Measurements from ENCODE around the gene LRRC36.

Gene LRRC36, protein sequence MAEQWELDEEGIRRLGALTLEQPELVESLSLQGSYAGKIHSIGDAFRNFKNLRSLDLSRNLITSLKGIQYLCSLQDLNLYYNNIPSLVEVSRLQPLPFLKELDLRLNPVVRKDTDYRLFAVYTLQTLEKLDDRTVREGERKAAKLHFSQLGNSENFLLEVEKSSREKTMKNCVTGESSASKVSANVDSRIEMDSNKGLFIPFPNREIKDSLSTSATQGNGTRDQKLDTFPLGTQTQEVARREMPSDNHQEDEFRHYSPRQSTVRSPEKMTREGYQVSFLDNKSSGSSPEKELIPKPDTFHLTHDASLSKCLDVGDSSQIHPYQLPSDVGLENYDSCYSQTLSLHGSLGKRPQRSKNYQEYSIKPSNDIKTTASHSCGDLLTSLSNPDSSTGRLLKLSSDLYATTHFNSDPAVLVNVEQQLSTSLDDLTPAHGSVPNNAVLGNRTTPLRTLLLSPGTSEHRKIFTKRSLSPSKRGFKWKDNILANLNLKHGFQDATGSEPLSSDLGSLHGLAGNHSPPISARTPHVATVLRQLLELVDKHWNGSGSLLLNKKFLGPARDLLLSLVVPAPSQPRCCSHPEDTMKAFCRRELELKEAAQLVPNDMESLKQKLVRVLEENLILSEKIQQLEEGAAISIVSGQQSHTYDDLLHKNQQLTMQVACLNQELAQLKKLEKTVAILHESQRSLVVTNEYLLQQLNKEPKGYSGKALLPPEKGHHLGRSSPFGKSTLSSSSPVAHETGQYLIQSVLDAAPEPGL

DNA sequence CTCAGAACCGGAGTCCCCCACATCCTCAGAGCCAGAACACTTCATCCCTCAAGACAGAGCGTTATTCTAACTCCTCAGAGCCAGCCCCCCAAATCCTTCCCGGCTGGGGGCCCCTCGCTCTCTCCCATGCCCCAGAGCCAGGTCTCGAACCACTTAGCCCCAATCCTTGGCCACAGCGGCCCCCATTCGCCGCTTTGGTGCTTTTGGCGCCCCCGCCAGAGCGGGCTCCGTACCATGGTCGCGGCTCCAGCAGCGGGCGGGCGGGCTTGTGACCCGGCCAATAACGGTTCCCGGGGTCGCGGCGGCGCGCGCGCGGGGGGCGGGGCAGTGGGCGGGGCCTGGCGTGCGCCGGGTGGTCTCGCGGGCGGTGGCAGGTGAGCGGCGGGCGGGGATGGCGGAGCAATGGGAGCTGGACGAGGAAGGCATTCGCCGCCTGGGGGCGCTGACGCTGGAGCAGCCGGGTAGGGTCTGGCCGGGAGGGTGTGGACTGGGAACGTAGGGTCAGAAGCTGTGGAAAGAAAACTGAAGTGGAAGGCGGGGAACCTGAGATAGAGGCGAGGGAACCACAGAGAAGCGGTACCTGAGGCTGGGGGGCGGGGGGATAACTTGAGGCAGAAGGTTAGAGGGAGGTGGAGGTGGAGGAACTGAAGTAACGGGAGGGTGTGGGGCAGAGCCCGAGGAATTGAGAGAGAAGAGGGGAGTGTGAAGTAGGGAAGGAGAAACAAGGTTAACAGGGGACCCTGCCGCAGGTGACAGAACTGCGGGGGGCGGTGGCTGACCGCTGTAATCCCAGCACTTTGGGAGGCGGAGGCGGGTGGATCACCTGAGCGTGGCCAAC, at the start of gene LRRC36, which contains the start of gene KCTD19:
Gene LRRC36 (plus strand): TSS at position 344 of the 838 bp plus-strand sequence. CDS start 48 bp downstream, at position 392.
Gene KCTD19 (minus strand): TSS at position 270 of the 838 bp plus-strand sequence. CDS start 34 bp downstream, at position 236.
- peak within 1 kb of the TSS; percentile 82 for H3K9ac ChIP-seq (ENCODE audit: low read depth, low read length)
- no peaks in the 10 kb centered on the region for H3K9me3 ChIP-seq (ENCODE audit: control insufficient read depth, insufficient read depth, low read length)
- H3K36me3 ChIP-seq (ENCODE audit: insufficient read depth, low read length) = no peaks in the 10 kb centered on the region
- H3K4me1 ChIP-seq (ENCODE audit: insufficient read depth, low read length) = no peaks in the 10 kb centered on the region

DNA sequence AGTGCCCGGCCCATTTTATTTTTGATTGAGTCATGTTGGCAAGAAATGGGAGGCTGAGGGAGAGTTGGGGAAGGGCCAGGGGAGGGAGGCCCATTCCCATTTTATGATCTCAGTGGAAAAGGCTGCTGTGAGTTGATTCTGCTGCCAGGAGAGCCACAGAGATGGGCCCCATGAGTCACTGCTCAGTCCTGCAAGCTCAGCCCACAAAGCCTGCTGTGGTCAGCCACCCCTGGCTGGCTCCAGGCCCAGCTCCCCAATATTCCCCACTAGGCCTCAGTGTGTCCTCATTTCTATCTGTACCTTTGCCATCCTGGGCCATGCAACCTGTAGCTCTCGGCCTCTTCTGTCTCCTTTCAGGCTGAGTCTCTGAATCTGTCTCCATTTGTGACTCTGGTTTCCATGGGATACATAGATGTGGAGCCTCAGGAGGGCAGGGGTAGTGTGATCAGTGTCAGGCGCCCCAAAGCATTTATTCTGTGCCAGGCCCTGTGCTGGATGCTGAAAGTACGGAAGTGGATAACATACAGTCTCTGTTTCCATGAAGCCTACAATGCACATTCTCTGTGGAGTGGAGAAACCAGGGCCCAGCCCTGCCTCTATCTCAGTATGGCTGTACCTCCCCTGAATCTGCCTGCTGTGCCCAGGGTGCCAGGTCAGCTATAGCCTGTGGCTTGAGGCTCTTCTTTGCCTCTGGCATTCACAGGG, 49.2 kb upstream of the LRRC36 start:
- H3K36me3 ChIP-seq (ENCODE audit: insufficient read depth, low read length) = no peaks in the 10 kb centered on the region
- H3K9ac ChIP-seq (ENCODE audit: low read depth, low read length) = no peak overlapping the region
- H3K9me3 ChIP-seq (ENCODE audit: control insufficient read depth, insufficient read depth, low read length) = no peaks in the 10 kb centered on the region
- H3K4me1 ChIP-seq (ENCODE audit: insufficient read depth, low read length) = no peaks in the 10 kb centered on the region; the same call in 1 of the 2 replicates

DNA sequence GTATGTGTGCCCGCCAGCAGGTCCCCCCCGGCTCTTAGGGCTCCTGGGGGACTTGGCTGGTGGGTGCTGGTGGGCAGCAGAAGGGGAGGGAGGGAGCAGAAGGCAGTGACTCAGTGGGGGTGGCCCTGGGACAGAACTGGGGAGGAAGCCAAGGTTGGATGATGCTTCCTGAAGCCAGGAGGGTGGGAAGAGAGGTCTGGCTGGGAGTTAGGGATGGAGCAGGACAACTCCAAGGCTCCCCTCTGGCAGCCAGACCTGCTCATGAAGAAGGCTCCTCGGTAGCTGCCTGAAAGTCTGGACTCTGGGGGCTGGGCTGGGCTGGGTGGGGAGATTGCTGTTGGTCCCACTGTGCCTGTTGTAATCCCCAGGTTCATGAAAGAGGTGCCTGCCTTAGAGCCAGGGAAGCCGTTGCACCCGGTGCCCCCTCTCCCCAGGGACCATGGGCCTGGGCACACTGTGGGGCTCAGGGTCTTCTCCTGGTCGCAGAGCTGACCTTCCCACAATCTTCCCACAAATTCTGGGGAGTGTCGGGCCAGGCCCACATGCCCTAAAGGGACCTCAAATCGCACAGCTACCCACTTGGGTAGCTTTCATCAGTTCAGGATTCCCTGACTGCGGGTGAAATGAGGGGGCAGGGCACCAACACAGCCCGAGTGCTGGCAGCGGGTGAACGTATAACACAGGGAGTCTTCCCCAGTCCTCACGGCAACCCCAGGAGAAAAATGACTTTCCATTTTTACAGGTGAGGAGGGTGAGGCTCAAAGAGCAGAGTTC, 48.4 kb upstream of the LRRC36 start:
- Histone ChIP-seq H3K4me1 (ENCODE audit: insufficient read depth, low read length) (no peaks in the 10 kb centered on the region; the same call in 1 of the 2 replicates), H3K9me3 (ENCODE audit: control insufficient read depth, insufficient read depth, low read length) (no peaks in the 10 kb centered on the region), H3K36me3 (ENCODE audit: insufficient read depth, low read length) (no peaks in the 10 kb centered on the region), H3K9ac (ENCODE audit: low read depth, low read length) (peak overlapping the region; percentile 57)

DNA sequence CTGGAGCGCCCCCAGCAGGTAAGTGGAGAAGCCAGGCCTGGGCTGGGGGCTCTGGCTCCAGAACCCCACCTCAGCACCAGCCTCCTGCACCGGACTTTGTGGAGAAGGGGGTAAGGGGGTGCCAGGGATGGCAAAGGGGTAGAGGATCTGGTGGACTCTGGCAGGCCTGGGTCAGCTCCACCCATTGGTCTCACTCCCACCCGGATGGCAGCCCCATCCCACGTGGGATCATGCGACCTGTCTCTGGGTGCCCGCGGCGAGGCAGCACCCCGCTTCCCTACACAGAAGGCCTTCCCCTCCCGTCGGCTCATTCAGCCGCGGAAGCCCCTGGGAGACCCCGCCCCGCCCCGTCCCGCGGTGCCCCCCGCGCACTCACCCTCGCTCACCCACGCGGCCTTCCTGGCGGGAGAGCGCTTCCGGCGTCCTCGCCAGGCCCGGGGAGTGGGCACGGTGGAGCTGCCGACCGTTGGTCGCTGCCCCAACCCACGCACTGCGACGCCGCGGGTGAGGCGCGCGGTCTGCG, 47.8 kb upstream of the LRRC36 start:
- Histone ChIP-seq H3K4me1 (ENCODE audit: insufficient read depth, low read length) (no peaks in the 10 kb centered on the region; the same call in 1 of the 2 replicates), H3K9me3 (ENCODE audit: control insufficient read depth, insufficient read depth, low read length) (no peaks in the 10 kb centered on the region), H3K9ac (ENCODE audit: low read depth, low read length) (peak overlapping the region; percentile 57), H3K36me3 (ENCODE audit: insufficient read depth, low read length) (no peaks in the 10 kb centered on the region)

DNA sequence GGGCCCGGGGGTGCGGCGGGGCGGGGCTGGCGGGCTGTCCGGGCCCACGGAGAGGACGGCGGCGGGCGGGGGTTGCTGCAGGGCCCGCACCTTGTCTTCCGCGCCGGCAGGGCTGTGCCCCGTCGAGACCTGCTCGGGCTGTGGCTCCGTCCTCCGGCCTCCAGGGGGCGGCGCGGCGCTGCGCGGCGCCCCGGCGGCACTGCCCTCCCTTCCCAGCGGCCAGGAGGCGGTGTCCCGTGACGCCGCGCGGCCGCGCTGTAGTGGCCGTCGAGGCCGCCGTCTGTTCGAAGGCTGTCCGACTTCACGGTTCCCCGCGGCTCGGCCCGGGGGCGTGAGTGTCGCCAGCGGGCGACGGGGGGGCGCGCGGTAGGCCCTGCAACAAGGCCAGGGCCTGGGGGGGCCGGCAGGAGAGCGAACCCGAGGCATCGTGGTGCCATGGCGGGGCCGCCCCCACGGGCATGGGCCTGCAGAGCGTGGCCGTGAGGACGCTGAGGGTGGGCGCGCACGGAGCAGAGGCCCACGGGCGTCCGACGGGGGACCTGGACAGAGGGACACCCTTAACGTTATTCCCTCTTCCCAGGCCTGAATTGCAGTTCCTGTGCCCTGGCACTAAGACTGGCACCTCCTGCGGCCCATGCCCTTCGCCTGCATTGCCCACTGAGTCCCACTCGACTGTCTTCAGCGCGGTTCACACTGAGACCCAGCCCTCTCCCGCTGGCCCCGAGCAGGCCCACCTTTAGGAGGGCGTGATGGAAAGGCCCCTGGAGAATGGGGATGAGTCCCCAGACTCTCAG, 47.1 kb upstream of the LRRC36 start, which contains the start of gene PLEKHG4:
Gene PLEKHG4 (plus strand): TSS at position 237 of the 794 bp plus-strand sequence. CDS start 513 bp downstream, at position 750.
- Histone ChIP-seq H3K4me1 (ENCODE audit: insufficient read depth, low read length) (no peaks in the 10 kb centered on the region; the same call in 1 of the 2 replicates), H3K36me3 (ENCODE audit: insufficient read depth, low read length) (no peaks in the 10 kb centered on the region), H3K9me3 (ENCODE audit: control insufficient read depth, insufficient read depth, low read length) (no peaks in the 10 kb centered on the region), H3K9ac (ENCODE audit: low read depth, low read length) (peak within 1 kb of the TSS; percentile 57)

DNA sequence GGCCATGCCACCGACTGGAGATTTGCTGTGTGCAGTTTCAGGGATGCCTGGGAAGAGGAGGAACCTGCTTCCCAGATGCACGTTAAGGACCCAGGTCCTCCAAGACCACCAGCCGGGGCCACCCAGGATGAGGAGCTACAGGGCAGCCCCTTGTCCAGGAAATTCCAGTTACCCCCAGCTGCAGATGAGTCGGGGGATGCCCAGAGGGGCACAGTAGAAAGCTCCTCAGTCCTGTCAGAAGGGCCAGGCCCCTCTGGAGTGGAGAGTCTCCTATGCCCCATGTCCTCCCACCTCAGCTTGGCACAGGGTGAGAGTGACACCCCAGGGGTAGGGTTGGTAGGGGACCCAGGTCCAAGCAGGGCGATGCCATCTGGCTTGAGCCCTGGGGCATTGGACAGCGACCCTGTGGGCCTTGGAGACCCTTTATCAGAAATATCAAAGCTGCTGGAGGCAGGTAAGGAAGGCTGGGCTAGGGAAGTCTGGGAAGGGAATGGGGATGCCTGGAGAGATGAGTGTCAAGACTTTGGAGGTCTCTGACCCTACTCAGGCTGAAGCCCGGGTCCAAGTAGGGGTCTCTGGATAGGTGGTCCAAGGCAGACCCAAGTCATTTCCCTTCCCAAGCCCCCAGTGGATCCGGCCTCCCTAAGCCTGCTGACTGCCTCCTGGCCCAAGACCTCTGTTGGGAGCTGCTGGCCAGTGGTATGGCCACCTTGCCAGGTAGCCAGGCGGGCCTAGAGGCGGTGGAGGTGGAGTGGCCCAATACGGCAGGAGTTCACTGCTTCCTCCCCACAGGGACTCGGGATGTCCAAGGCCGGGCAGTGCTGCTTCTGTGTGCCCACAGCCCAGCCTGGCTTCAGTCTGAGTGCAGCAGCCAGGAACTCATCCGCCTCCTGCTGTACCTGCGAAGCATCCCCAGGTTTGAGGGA, 46.3 kb upstream of the LRRC36 start:
- Histone ChIP-seq H3K4me1 (ENCODE audit: insufficient read depth, low read length) (no peaks in the 10 kb centered on the region; the same call in 1 of the 2 replicates), H3K36me3 (ENCODE audit: insufficient read depth, low read length) (no peaks in the 10 kb centered on the region), H3K9ac (ENCODE audit: low read depth, low read length) (peak overlapping the region; percentile 57; the same call in 1 of the 2 replicates), H3K9me3 (ENCODE audit: control insufficient read depth, insufficient read depth, low read length) (no peaks in the 10 kb centered on the region)

DNA sequence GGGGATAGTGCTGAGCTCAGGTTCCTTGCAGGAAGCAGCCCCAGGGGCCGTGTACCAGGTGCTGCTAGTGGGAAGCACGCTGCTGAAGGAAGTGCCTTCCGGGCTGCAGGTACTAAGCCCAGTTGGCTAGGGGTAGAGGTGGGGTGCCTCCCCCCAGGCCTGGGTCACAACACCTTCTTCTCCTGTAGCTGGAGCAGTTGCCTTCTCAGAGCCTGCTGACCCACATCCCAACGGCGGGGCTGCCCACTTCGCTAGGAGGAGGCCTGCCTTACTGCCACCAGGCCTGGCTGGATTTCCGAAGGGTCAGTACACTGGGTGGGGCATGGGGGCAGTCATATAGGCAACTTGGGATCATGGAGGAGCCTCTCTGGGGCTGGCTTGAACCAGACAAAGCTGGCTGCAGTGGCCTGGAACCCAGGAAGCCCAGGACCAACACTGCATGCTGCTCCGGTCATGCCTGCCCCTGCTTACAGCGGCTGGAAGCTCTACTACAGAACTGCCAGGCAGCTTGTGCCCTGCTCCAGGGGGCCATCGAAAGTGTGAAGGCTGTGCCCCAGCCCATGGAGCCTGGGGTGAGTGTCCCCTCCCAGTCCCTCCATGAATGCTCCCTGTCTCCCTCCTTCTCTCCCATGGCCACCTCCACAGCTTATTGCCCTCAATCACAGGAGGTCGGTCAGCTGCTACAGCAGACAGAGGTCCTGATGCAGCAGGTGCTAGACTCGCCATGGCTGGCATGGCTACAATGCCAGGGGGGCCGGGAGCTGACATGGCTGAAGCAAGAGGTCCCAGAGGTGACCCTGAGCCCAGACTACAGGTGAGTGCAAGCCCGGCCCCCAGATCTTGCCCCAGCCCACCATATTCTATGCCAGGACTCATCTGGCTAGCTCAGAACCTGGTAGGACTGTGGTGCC, 44.8 kb upstream of the LRRC36 start:
- Histone ChIP-seq H3K9ac (ENCODE audit: low read depth, low read length) (no peak overlapping the region), H3K36me3 (ENCODE audit: insufficient read depth, low read length) (no peaks in the 10 kb centered on the region), H3K9me3 (ENCODE audit: control insufficient read depth, insufficient read depth, low read length) (no peaks in the 10 kb centered on the region), H3K4me1 (ENCODE audit: insufficient read depth, low read length) (no peaks in the 10 kb centered on the region; the same call in 1 of the 2 replicates)

DNA sequence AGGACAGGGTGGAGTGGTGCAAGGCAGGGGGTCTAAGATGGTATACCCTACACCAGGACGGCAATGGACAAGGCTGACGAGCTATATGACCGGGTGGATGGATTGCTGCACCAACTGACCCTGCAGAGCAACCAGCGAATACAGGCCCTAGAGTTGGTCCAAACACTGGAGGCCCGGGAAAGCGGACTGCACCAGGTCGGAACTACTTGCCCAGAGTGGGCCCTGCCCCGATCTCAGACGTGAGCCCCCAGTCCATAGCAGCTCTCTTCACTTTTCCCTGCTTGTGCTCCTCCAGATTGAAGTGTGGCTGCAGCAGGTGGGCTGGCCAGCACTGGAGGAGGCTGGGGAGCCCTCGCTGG, 44.2 kb upstream of the LRRC36 start:
- Histone ChIP-seq H3K9me3 (ENCODE audit: control insufficient read depth, insufficient read depth, low read length) (no peaks in the 10 kb centered on the region), H3K4me1 (ENCODE audit: insufficient read depth, low read length) (no peaks in the 10 kb centered on the region; the same call in 1 of the 2 replicates), H3K9ac (ENCODE audit: low read depth, low read length) (no peak overlapping the region), H3K36me3 (ENCODE audit: insufficient read depth, low read length) (no peaks in the 10 kb centered on the region; the same call in 1 of the 2 replicates)

DNA sequence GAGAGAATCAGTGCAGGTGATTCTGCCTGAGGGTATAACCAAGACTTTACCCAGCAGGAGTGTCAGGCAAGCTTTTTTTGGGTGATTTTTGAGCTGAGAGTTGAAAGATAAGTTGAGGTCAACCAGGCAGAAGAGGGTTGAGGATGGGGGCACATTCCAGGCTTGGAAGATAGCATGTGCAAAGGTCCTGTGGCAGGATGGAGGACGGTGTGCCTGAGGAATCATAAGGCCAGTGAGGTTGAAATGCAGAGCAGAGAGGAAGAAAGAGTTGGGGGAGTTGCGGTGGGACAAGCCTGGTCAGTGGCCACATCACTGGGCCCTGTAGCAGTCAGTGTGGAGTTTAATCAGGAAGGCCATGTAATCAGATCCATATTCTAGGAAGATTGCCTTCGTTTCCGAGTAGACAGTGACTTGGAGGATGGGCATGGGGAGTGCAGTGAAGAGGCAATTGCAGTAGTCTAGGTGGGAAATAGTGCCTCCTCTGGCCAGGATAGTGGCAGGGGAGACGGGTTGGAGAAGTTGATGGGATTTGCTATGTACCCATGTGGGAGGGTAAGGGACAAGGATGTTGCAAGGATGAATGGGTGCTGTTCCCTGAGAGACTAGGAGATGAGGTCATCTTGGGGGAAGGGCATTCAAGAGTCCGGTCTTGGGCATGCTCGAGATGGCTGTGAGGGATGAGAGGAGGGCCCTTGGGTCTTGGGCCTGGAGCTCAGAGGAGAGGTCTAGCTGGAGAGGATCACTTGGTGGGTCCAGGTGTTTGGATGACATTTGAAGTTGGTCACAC, 43.4 kb upstream of the LRRC36 start:
- H3K9ac ChIP-seq (ENCODE audit: low read depth, low read length) = no peak overlapping the region
- H3K4me1 ChIP-seq (ENCODE audit: insufficient read depth, low read length) = no peaks in the 10 kb centered on the region; the same call in 1 of the 2 replicates
- no peaks in the 10 kb centered on the region for H3K9me3 ChIP-seq (ENCODE audit: control insufficient read depth, insufficient read depth, low read length)

More for the DNA sequence above, 43.4 kb upstream of the LRRC36 start:
- H3K36me3 ChIP-seq (ENCODE audit: insufficient read depth, low read length) = no peaks in the 10 kb centered on the region; the same call in 1 of the 2 replicates

Data from ES-I3 (cell line).